CD4-positive, alpha-beta T cell treated with Interleukin-21 for 1 hour (primary cell): ENCODE measurements around the gene SMPD4.
A peak's percentile ranks its signal among the peaks of the same experiment; 100 is the strongest.
"Not testable (repeated sequence)": the region's sequence is repeated elsewhere in the genome, so short reads cannot be mapped to it uniquely, and the experiment has no call there.

Experiments
- DNase-seq: peaks from one replicate; pipeline ENCODE4 v3.0.0-alpha.2; 2020

SMPD4 gene

DNA sequence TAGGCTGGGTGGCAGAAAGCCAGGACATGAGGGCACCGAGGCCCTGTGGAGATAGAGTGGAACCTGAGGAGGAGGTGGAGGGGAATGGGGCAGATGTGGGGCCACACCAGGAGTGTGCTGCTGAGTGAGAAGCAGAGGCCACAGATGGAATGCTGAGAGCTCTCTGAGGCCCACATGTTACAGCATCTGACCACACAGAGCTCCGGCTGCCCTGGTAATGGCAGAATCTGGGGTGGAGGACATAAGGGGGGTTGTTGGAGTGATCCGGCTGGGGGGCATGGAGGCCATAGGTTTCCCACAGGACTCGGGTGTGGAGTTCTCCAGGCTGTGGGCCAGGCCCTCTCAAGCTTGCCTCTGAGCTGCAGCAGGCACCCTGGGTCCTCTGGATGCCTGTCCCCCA is 4.5 kb upstream of the SMPD4 start:
- DNase-seq = no peak

DNA sequence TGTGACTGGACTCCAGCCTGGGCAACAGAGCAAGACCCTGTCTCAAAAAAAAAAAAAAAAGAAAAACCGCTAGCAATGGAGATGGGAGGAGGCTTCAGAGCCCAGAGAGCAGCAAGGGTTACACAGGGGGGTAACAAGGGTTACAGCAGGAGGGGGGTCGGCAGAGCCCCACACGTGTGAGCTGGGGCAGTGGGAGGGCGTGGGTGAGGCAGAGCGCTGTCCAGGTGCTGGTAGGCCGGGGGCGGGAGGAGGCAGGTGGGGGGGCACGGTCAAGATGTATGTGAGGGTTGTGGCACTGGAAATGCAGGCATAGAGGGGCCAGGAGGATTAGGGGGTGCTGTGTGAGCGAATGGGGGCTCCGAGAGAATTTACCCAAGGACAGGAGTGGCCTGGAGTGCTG is 4.0 kb upstream of the SMPD4 start:
- no peak for DNase-seq

DNA sequence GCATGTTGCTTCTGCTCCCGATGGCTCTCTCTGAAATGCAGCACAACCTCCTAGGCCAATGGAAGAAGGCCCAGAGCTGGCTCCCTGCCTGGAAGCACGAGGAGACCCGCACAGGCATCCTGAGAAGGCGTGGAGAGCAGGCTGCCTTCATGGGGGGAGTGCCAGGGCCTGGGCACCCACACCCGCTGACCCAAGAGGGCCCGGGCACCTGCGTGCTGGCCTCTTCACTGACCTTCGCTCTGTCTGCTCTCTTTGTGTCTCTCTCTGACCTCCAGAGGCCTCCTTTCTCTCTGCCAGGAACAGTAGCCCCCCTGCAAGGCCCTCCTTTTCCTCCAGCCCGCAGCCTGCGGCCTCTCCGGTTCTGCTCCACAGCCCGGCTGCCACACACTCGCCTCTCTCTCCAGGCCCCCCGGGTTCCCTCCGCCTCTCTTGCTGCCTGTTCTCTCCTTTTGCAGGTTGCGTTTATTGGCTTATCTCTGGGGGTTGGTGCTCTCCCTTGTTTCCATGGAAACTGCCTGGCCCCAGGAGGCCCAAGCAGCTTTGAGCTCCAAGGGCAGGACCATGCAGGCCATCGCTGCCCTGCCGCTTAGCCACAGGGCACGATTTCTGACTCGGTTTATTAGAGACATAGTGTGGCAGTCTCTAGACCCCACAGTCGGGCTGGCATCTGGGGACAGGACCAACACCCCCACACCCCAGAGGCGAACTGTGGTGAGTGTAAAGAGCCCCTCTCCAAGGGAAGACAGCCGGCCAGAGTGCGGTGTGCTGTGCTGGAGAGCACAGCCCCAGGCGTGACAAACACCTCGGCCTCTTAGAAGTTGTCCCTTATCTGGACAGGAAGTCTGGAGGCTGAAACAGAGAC is 2.3 kb upstream of the SMPD4 start:
- DNase-seq = no peak

DNA sequence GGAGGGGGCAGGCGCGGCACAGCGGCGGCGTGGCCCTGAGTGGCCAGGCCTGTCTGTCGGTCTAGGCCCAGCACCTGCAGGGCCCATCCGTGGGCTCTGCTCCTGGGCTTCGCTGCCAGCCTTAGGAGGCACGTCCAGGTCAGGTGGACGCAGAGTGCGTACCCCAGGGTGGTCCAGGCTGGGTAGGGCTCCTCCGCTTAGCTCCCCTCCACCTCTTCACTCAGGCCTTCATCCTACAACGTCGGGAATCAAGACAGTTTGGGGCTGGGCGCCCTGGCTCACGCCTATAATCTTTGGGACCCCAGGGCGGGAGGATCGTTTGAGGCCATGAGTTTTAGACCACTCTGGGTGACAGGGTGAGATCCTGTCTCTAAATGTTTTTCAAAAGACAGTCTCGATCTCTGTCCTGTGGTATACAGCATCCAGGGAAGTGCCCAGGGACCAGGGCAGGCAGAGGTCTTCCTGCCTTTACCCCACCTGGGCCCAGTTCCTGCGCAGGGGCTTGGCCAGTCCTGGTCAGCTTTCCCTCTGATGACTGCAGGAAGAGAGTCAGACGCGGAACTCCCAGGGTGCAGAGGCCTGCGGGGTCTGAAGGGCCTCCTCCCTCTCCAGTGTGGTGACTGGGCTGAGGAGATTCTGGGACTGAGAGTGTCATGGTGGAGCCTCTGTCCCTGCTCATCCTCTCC is 1.6 kb upstream of the SMPD4 start:
- DNase-seq = not testable (repeated sequence)

DNA sequence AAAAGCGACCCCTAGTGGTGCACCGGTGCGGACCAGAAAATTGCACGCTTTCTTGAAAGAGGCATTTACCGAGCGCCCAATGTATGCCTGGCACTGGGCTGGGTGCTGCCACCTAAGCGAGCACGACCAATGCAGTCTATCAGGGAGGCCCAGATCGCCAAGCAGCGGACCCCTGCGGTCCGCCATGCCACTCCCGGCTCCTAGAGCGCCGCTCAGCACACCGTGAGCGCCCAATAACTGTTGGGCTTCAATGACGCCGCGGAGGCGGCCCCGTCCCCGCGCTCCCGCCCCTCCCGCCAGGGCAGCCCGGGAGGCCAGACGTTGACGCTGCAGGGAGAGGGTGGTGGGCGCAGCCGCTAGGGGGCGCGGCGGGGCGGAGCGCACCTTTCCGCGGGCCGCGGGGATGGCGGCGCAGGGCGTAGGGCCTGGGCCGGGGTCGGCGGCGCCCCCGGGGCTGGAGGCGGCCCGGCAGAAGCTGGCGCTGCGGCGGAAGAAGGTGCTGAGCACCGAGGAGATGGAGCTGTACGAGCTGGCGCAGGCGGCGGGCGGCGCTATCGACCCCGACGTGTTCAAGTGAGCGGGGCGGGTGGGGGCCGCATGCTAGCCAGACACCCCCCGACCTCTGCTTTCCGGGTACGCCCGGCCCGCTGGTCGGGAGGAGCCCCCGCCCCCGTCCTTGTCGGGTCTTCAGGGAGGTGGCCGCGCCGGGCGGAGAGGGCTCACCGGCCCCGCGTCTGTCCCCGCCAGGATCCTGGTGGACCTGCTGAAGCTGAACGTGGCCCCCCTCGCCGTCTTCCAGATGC is 679 bp upstream of the SMPD4 start, which contains the start of gene MZT2B:
Gene MZT2B, plus strand, starts transcription at position 383 of the 803 bp plus-strand sequence. Its CDS starts 21 bp downstream, at position 404.
- DNase-seq = peak; percentile 91

DNA sequence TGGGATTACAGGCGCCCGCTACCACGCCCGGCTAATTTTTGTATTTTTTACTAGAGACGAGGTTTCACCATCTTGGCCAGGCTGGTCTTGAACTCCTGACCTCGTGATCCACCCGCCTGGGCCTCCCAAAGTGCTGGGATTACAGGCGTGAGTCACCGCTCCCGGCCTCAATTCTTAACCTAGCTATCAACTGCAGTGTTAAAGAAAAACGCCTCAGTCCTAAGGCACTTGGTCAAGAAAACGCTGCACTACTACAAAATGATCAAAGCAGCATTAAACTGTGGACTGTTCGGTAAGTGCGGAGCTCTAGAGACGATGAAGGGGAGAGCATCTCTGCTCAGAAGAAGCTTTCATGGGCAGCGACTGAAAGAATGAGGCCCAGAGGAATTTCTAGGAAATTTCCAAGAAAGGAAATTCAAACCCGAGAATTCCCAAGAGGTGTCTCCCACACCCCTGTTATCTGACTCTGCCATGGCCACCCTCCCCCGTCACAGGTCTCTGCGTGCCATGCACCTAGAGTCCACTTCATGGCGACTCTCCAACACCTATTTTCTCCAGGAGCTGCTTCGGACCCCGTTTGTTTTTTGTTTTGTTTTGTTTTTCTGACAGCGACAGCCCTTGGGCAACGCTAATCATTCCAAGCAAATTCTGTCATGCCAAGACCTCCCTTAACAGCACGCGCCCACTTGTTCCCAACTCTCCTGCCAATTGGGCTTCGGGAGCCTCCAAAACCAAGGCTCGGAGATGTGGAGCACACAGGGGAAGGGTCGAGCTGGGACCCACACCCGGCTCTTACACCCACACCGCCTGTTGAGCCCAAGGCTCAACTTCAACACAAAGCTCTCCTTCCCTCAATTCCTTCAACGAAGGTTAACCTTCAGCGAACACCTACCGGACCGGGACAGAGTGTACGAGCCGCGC is 738 bp downstream of the SMPD4 start:
- DNase-seq = not testable (repeated sequence)

DNA sequence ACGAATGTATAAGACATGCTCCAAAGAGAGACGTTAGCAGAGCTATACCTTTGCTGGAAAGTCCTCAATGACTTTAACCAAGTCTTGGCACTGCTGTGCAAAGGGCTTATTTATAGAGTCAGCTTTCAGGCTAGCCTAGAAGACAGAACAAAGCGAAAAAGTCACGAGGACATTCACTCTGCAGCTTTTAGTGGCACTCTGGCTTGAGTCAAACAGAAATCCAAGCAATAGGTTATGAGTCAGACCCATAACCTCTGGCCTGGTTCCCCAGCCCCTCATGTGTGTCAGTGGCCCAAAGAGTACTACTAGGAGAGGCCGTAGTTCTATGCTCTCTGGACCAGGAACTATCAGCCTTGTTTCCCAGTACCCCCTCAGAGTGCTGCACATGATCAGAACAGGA is 6.5 kb downstream of the SMPD4 start:
- not testable (repeated sequence) for DNase-seq

DNA sequence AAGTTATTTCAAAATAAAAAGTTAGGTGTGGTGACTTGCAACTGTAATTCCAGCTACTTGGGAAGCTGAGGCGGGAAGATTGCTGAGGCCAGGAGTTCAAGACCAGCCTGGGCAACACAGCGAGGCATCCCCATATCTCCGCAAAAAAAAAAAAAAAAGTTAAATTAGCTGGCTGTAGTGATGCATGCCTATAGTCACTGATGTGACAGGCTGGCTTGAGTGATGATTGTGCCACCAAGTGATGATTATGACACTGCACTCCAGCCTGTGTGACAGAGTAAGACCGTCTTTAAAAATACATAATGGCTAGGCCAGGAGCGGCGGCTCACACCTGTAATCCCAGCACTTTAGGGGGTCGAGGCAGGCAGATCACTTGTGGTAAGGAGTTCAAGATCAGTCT is 11.5 kb downstream of the SMPD4 start:
- no peak for DNase-seq

DNA sequence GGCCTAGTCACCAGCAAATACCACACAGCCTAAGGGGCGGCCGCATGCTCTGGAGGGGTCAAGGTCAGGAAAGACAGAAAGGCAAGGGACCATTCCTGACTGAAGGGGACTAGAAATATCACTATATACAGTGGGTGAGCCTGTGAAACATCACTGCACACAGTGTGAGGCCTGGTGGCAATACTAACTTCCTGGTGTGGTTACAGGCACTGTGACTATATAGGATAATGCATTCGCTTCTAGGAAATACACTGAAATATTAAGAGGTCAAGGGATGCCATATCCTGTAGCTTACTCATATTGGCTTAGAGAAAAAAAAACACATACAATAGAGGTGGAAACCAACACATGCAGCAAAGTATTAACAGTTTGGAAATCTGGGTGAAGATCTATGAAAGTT is 12.2 kb downstream of the SMPD4 start:
- DNase-seq = not testable (repeated sequence)

DNA sequence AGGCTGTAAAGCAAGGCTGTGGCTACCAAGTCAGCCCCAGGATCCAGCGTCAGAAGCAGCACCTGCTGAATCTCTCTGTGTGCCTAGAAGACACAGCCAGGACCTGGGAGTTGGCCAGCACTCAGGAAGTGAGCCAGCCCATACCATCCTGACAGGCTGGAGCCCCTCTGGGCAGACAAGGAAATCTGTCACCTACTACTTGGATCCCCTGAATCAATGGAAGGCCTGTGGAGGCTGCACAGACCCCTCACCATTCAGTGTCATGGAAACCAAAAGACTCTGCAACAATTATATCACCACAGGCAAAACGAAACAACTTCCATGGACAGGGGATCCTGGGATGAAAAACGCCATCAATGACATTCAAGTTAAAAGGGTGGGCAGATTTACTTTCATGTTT is 14.8 kb downstream of the SMPD4 start:
- not testable (repeated sequence) for DNase-seq

DNA sequence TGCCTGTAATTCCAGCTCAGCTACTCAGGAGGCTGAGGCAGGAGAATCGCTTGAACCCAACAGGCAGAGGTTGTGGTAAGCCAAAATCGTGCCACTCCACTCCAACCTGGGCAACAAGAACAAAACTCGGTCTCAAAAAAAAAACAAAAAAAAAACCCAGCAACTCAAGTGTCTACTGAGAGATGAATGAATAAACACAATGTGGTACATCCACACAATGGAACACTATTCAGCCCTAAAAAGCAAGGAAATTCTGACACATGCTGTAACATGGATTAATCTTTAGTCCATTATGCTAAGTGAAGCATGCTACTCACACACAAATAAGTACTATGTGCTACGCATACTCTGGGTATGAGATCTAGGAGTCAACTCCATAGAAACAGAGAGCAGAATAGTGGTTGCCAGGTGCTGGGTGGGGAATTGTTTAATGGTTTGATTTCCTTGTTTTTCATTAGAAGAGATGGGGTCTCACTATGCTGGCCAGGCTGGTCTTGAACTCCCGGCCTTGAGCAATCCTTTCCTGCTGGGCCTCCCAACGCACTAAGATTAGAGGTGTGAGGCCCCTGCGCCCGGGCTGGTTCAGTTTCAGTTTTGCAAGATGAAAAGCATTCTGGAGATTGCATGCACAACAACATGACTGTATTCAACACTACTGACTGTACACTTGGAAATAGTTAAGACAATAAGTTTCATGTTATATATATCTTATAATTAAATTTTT is 15.9 kb downstream of the SMPD4 start:
- no peak for DNase-seq

DNA sequence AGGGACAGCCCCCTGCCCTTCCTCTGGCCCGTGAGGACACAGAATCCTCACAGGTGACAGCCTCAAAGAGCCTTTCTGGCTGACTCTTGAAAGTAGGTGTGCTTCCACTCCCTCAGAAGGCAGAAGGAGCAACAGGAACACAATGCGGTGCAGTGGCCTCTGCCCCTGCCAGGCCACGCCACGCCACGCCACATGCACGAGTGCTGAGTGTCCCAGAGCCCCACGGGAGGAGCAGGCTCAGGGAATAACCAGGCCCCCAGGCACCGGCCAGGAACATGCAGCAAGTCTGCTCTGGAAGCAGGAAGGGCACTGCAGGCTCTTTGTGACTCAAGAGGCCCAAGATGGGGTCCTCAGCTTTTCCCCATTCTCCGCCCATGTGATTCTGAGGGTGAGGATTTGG is 18.4 kb downstream of the SMPD4 start:
- no peak for DNase-seq

DNA sequence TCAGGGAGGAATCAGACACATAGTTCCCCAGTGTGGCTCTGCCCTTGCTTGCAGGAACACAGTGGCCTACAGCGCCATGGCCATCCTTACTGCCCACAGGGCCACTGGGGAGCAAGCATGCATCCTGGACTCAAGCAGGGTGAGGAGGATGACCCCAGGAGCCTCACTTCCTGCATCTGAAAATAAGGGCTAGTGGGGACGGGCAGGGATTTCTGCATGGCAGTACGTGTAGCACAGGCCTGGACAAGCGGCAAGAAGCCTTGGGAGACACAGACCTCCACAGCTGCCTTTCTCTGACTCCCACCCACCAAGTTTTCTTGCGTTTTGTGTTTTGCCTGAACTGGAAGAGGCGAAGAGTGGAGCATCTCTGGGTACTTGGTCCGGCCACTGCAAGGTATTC is 18.9 kb downstream of the SMPD4 start:
- DNase-seq = not testable (repeated sequence)

DNA sequence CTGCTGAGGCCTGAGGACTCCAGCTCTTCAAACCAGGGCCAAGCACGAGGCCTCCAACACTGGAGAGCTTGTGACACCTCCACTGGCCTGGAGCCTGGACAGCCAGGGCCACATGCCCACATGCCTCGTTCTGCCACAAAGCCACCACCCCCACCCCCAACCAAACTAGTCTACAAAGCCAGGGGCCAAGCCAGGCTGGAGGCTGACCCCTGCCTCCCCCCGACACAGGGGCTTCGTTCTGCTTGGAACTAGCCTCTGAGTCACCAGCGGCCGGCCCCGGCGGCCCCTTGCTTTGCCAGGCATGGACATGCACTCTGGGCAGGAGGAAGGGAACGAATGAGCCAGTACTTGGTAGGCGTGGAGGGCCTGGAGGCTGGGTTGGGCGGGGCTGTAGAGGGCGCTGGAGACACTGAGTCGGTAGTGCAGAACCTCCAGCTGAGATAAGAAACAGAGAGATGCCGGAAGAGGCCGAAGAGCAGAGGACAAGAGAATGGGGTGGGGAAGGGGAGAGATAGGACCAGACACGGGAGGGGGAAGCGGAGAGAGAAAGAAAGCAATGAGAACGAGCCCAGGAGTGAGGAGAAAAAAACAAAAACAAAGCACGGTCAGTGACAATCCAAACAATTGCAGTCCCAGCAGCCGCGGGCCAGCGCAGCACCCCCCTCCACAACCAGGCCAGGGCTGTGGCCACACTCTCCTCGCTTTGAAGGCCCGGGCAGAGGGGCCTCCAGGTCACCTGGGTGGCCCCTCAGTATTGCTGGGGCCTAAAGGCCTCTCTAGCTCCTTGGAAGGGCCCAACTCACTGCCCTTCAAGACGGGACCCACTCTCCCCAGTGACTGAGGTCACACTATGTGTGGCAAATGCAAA is 20.3 kb downstream of the SMPD4 start:
- not testable (repeated sequence) for DNase-seq

DNA sequence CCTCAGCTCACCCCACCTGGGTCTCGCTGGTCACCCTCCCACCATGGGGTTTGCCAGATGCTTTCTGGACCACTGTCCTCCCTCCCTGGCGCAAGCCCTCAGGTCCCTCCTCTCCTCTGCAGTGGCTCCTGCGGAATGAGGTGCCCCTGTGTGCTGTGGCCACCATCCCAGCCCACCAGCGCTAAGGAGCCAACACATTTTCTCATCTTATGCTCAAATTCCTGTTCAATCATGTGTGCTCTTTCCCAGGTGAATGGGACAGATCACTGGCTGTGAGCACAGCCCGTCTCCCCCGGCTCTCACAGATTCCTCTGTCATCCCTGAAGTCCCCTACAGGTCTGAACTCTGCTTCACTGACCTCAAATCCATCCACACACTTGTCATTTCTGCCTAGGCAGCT is 21.3 kb downstream of the SMPD4 start:
- DNase-seq = no peak

DNA sequence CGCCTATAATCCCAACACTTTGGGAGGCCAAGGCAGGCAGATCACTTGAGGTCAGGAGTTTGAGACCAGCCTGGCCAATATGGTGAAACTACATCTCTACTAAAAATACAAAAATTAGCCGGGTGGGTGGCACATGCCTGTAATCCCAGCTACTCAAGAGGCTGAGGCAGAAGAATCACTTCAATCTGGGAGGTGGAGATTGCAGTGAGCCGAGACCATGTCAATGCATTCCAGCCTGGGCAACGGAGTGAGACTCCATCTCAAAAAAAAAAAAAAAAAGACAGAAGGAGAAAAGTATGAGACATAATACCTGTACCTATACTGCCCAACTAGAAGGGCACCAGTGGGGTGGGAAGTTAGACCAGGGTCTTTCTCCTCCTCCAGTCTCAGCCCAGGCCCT is 22.0 kb downstream of the SMPD4 start:
- not testable (repeated sequence) for DNase-seq

DNA sequence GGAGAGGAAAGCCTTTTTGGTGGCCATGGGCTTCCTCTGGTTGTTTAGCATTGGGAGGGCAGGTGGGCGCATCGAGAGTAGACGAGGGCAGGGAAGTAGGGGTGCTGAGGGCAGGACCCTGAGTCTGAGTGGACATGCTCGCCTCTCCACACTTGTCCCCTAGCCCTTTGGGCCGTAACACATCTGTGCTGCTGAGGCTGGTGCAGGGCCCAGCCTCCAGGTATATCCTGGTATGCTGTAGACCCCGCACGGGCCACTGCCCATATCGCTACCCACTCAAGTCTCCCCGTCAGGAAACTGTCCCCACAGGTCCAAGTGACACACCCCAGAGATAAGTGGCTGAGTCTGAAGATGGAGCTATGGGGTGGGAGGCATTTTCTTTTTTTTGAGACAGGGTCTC is 22.8 kb downstream of the SMPD4 start:
- DNase-seq = no peak

DNA sequence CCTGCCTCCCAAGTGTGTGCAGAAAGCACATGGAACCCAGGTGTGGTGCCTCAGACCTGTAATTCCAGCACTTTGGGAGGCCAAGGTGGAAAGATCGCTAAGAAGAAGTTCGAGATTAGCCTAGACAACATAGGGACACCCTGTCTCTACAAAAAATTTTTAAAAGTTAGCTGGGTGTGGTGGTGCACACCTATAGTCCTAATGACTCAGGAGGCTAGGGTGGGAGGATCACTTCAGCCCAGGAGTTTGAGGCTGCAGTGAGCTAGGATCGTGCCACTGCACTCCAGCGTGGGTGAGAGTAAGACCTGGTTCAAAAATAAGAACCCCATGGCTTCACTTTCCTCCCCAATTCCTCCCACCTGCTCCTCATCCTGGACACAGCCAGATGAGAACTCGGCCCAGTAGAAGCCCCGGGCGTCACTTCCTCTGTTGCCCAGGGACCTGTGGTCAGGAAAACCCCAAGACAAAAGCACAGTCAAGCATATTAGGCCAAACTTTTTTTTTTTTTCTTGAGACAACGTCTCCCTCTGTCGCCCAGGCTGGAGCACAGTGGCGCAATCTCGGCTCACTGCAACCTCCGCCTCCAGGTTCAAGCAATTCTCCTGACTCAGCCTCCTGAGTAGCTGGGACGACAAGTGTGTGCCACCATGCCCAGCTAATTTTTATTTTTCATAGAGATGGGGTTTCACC is 23.4 kb downstream of the SMPD4 start:
- DNase-seq = peak; percentile 12

DNA sequence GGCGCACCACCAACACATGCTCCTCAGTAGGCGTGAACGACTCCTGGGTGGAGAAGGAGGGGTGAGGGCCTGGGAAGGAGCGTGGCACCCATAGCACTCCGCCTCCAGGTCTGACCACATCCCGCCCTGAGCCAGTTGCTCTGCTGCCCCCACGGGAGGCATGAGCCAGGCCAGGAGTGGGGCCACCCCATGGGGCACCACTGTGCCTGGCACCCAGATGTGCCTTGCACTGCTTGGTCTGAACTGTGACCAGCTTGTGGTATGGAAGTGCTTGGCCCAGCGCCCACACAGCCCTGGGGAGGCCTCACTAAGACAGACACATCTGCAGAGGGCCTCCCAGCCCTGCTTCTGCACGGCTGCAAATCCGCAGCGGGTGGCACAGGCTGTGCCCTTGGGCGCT is 24.0 kb downstream of the SMPD4 start:
- not testable (repeated sequence) for DNase-seq

DNA sequence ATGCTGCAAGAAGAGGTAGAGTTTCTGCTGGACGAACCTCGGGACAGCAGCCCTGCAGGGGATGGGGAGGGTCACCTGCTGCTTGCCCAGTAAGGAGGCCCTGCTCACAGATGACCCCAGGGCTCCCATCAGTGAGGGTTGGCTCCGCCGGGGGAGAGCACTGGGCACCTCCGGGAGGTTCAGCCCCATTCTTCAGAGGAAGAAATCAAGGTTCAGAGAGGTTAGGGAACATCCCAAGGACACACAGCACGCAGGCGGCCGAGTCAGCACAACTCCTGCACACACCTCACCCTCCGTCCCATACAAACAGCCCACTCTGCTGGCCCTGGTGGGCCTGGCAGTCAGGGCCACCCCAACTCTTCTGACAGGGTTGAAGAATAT is 24.8 kb downstream of the SMPD4 start:
- no peak for DNase-seq
